MG63 (cell line): Measurements from ENCODE around the gene LTA. TPM values are rescaled to one million over a fixed set of nuclear protein-coding genes. Genes with fewer than 3 reads are reported as not detected.

ENCODE experiments used
- total RNA-seq: library from RNA; depleted of rRNA; stranded (reverse); fragments of >200 nt; shearing (Covaris generic); gene quantifications from 2 replicates; pipeline ENCODE4 v1.2.3, GENCODE V29; 2014; ENCODE audit warnings: low replicate concordance; rRNA removed

Gene LTA
- total RNA-seq, 1 experiment from 2014 or later, result not detected

Other genes with a start within 250 kb of the LTA start
- gene HLA-B, start 215.1 kb upstream of the LTA start, total RNA-seq, result 35.3 and 69.1 TPM in 2 replicates
- gene MICA, start 168.7 kb upstream of the LTA start, total RNA-seq, result 15.9 and 31.0 TPM in 2 replicates
- gene MICB, start 74.1 kb upstream of the LTA start, total RNA-seq, result 13.1 and 17.6 TPM in 2 replicates
- not detected in 2 replicates for gene MCCD1, start 43.3 kb upstream of the LTA start, total RNA-seq
- 389 and 536 TPM in 2 replicates for gene DDX39B, start 30.3 kb upstream of the LTA start, total RNA-seq
- 2.1 and 3.4 TPM in 2 replicates for gene ATP6V1G2, start 25.7 kb upstream of the LTA start, total RNA-seq
- 19.7 and 29.3 TPM in 2 replicates for gene NFKBIL1, start 24.7 kb upstream of the LTA start, total RNA-seq
- not detected in 2 replicates for gene TNF, start 3.3 kb downstream of the LTA start, total RNA-seq
- gene LTB, start 10.1 kb downstream of the LTA start, total RNA-seq, result not detected in 2 replicates
- gene LST1, start 14.0 kb downstream of the LTA start, total RNA-seq, result not detected in 2 replicates
- not detected in 2 replicates for gene NCR3, start 20.7 kb downstream of the LTA start, total RNA-seq
- not detected in 2 replicates for gene AIF1, start 42.9 kb downstream of the LTA start, total RNA-seq
- 17.1 and 18.2 TPM in 2 replicates for gene PRRC2A, start 48.4 kb downstream of the LTA start, total RNA-seq
- 82.2 and 194 TPM in 2 replicates for gene BAG6, start 80.4 kb downstream of the LTA start, total RNA-seq
- gene APOM, start 83.6 kb downstream of the LTA start, total RNA-seq, result 0.56 TPM in 1 of 2 replicates, not detected in the other
- gene C6orf47, start 88.5 kb downstream of the LTA start, total RNA-seq, result 5.9 and 6.5 TPM in 2 replicates
- gene GPANK1, start 92.7 kb downstream of the LTA start, total RNA-seq, result 21.4 and 24.2 TPM in 2 replicates
- 88.8 and 99.8 TPM in 2 replicates for gene CSNK2B, start 93.8 kb downstream of the LTA start, total RNA-seq
- 0.42 and 1.1 TPM in 2 replicates for gene LY6G5B, start 97.7 kb downstream of the LTA start, total RNA-seq
- not detected in 2 replicates for gene LY6G5C, start 108.8 kb downstream of the LTA start, total RNA-seq
- 19.4 and 43.4 TPM in 2 replicates for gene ABHD16A, start 131.0 kb downstream of the LTA start, total RNA-seq
- gene LY6G6F, start 134.6 kb downstream of the LTA start, total RNA-seq, result not detected in 2 replicates
- not detected in 2 replicates for gene LY6G6D, start 143.1 kb downstream of the LTA start, total RNA-seq
- gene LY6G6C, start 149.5 kb downstream of the LTA start, total RNA-seq, result not detected in 2 replicates
- gene MPIG6B, start 151.1 kb downstream of the LTA start, total RNA-seq, result not detected in 2 replicates
- gene DDAH2, start 157.0 kb downstream of the LTA start, total RNA-seq, result 24.6 and 31.9 TPM in 2 replicates
- gene CLIC1, start 164.2 kb downstream of the LTA start, total RNA-seq, result 571 and 764 TPM in 2 replicates
- gene MSH5, start 167.7 kb downstream of the LTA start, total RNA-seq, result 3.1 and 6.3 TPM in 2 replicates
- 2.5 TPM in 1 of 2 replicates, not detected in the other for gene SAPCD1, start 190.4 kb downstream of the LTA start, total RNA-seq
- gene VWA7, start 205.0 kb downstream of the LTA start, total RNA-seq, result 0.13 and 0.84 TPM in 2 replicates
- 58.8 and 107 TPM in 2 replicates for gene VARS1, start 223.5 kb downstream of the LTA start, total RNA-seq
- 57.0 and 58.4 TPM in 2 replicates for gene LSM2, start 234.7 kb downstream of the LTA start, total RNA-seq
- 0.33 and 0.39 TPM in 2 replicates for gene HSPA1L, start 243.0 kb downstream of the LTA start, total RNA-seq
- gene HSPA1A, start 243.3 kb downstream of the LTA start, total RNA-seq, result 32.5 and 71.8 TPM in 2 replicates